ENCODE results near the gene FBXL7.

FBXL7 gene

DNA sequence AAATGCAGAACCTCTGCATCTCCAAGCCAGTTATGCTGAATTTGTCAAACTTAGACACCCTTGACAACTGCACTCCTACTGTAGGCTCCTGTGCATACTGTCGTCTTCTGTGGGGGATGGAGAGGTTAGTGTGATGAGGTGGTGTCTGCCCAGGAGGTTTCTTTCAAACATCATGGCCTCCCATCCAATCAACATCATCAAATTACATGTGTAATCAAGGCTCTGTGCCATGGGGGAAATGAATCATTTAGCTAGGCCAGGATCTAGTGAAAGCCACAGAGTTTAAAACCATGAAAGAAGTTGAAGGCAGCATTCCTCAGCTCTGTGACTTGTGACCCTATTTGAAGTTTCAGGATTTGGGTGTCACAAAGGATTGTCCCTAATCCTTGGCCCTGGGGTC is 439.0 kb downstream of the FBXL7 start:
- H3K4me3 ChIP-seq (ENCODE audit: low read length): no peak overlapping the region
- H3K36me3 ChIP-seq (replicated peaks; ENCODE audit: low read depth, low read length): no peaks in the 10 kb centered on the region
- H3K79me2 ChIP-seq (ENCODE audit: low read length): no peaks in the 10 kb centered on the region
- no peaks in the 10 kb centered on the region for H3K9me3 ChIP-seq (ENCODE audit: insufficient read depth, low read length)
- no peak overlapping the region for H2AFZ ChIP-seq (ENCODE audit: low read depth, low read length)
- no peaks in the 10 kb centered on the region for H4K20me1 ChIP-seq (ENCODE audit: insufficient read depth, low read length)
- TF ChIP-seq EZH2phosphoT487 (IDR thresholded peaks at IDR 0.05; ENCODE audit: low read depth): no peak
- TF ChIP-seq, protein P1, sequence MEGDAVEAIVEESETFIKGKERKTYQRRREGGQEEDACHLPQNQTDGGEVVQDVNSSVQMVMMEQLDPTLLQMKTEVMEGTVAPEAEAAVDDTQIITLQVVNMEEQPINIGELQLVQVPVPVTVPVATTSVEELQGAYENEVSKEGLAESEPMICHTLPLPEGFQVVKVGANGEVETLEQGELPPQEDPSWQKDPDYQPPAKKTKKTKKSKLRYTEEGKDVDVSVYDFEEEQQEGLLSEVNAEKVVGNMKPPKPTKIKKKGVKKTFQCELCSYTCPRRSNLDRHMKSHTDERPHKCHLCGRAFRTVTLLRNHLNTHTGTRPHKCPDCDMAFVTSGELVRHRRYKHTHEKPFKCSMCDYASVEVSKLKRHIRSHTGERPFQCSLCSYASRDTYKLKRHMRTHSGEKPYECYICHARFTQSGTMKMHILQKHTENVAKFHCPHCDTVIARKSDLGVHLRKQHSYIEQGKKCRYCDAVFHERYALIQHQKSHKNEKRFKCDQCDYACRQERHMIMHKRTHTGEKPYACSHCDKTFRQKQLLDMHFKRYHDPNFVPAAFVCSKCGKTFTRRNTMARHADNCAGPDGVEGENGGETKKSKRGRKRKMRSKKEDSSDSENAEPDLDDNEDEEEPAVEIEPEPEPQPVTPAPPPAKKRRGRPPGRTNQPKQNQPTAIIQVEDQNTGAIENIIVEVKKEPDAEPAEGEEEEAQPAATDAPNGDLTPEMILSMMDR (IDR thresholded peaks at IDR 0.05; ENCODE audit: low read depth, low read length): no peak
- no peak overlapping the region for H3K4me2 ChIP-seq (ENCODE audit: low read length)
- H3K27ac ChIP-seq (ENCODE audit: low read length): no peak overlapping the region
- H3K9ac ChIP-seq (ENCODE audit: low read length): no peak overlapping the region
- H3K27me3 ChIP-seq (ENCODE audit: low read depth, low read length): no peaks in the 10 kb centered on the region
- no peaks in the 10 kb centered on the region for H3K4me1 ChIP-seq (ENCODE audit: low read length)

DNA sequence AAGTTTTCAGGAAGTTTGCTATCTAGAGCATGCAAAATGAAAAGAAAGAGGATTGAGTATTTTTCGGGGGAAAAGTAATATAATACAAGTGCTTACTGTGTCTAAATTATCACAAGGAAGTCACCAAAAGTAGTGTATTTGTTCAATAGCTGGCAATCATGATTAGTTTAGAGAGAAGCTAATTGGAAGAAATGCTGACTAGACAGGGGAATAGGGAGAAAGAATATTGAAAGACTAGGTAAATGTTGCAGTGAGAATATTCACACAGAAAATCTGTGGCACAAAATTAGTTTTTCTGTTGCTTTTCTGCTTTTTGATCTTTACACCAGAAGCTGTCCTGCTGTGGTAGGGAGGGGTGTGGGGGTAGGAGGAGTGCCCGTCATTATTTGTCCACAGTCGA is 440.9 kb downstream of the FBXL7 start:
- Histone ChIP-seq H3K4me1 (ENCODE audit: low read length) (no peaks in the 10 kb centered on the region), H3K9ac (ENCODE audit: low read length) (no peak overlapping the region), H3K9me3 (ENCODE audit: insufficient read depth, low read length) (no peaks in the 10 kb centered on the region), H3K79me2 (ENCODE audit: low read length) (no peaks in the 10 kb centered on the region), H3K27me3 (ENCODE audit: low read depth, low read length) (no peaks in the 10 kb centered on the region), H3K4me3 (ENCODE audit: low read length) (no peak overlapping the region), H3K36me3 (replicated peaks; ENCODE audit: low read depth, low read length) (no peaks in the 10 kb centered on the region), H2AFZ (ENCODE audit: low read depth, low read length) (no peak overlapping the region), H4K20me1 (ENCODE audit: insufficient read depth, low read length) (no peaks in the 10 kb centered on the region), H3K4me2 (ENCODE audit: low read length) (no peak overlapping the region), H3K27ac (ENCODE audit: low read length) (no peak overlapping the region)
- no peak for TF ChIP-seq EZH2phosphoT487 (IDR thresholded peaks at IDR 0.05; ENCODE audit: low read depth)
- TF ChIP-seq, protein P1 (IDR thresholded peaks at IDR 0.05; ENCODE audit: low read depth, low read length): no peak

DNA sequence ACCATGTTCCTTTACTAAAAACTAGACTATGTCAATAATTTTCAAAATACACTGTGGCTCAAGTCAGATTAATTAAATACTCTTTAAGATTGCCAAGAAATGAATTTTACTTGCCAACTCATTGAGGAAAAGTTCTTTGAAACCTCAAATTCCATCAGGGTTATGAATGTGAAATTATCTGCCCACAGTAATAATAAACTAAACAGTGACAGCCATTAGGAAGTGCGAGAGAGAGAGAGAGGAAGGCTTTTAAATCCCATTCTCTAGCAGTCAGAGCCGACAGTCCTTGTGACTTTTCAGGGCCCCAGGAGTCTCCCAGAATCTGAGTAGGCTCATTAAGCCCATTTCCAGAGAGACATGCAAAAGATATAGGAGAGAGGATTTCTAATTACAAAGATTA is 443.5 kb downstream of the FBXL7 start:
- TF ChIP-seq EZH2phosphoT487 (IDR thresholded peaks at IDR 0.05; ENCODE audit: low read depth): no peak
- TF ChIP-seq, protein P1 (IDR thresholded peaks at IDR 0.05; ENCODE audit: low read depth, low read length): no peak
- Histone ChIP-seq H3K9ac (ENCODE audit: low read length) (no peak overlapping the region), H2AFZ (ENCODE audit: low read depth, low read length) (no peak overlapping the region), H3K79me2 (ENCODE audit: low read length) (no peaks in the 10 kb centered on the region), H3K4me3 (ENCODE audit: low read length) (no peak overlapping the region), H3K36me3 (replicated peaks; ENCODE audit: low read depth, low read length) (no peaks in the 10 kb centered on the region), H3K27ac (ENCODE audit: low read length) (no peak overlapping the region), H3K4me2 (ENCODE audit: low read length) (no peak overlapping the region), H3K4me1 (ENCODE audit: low read length) (no peaks in the 10 kb centered on the region), H3K27me3 (ENCODE audit: low read depth, low read length) (no peaks in the 10 kb centered on the region), H4K20me1 (ENCODE audit: insufficient read depth, low read length) (no peaks in the 10 kb centered on the region), H3K9me3 (ENCODE audit: insufficient read depth, low read length) (no peaks in the 10 kb centered on the region)

DNA sequence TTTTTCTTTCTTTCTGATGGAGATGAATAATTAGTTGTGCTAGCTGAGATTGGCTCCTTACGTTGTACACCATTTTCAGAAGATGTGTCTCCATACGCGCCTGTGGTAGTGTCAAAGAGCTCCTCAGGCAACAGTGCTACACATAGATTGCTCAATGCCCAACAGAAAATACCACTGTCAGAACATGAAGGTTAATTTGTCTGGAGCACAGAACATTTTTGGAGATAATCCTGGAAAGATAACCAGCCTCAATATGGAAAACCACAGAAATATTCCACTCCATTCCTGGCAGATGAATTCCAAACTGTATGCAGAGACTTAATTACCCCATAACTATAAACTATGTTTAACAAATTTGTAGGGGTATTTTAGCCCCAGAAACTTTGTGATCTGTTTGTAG is 446.0 kb downstream of the FBXL7 start:
- Histone ChIP-seq H3K79me2 (ENCODE audit: low read length) (no peaks in the 10 kb centered on the region), H3K9me3 (ENCODE audit: insufficient read depth, low read length) (no peaks in the 10 kb centered on the region), H3K9ac (ENCODE audit: low read length) (no peak overlapping the region), H3K4me3 (ENCODE audit: low read length) (no peak overlapping the region), H3K27me3 (ENCODE audit: low read depth, low read length) (no peaks in the 10 kb centered on the region), H3K27ac (ENCODE audit: low read length) (no peak overlapping the region), H3K36me3 (replicated peaks; ENCODE audit: low read depth, low read length) (no peaks in the 10 kb centered on the region), H2AFZ (ENCODE audit: low read depth, low read length) (no peak overlapping the region), H4K20me1 (ENCODE audit: insufficient read depth, low read length) (no peaks in the 10 kb centered on the region), H3K4me2 (ENCODE audit: low read length) (no peak overlapping the region), H3K4me1 (ENCODE audit: low read length) (no peaks in the 10 kb centered on the region)
- TF ChIP-seq EZH2phosphoT487 (IDR thresholded peaks at IDR 0.05; ENCODE audit: low read depth): no peak
- TF ChIP-seq, protein P1 (IDR thresholded peaks at IDR 0.05; ENCODE audit: low read depth, low read length): no peak

Measured in OCI-LY3 (cell line).